HG02571 (cell line): ENCODE data around the gene EPSTI1.
"Not testable (repeated sequence)": the region's sequence is repeated elsewhere in the genome, so short reads cannot be mapped to it uniquely, and the experiment has no call there.

Experiments
- ATAC-seq: cut with Tn5 transposase; IDR thresholded peaks from one replicate; pipeline ENCODE4 v1.9.1; 2021; ENCODE audit warnings: mild to moderate bottlenecking, moderate library complexity; ENCODE audit not compliant: unreplicated experiment

EPSTI1 gene

GRCh38 chr13:43006893-43007631, 15.0 kb upstream of the EPSTI1 start:
- no peak for ATAC-seq

- no peak for ATAC-seq
Observed at GRCh38 chr13:43005460-43006236, 13.6 kb upstream of the EPSTI1 start.

GRCh38 chr13:43003729-43004128, 11.7 kb upstream of the EPSTI1 start:
- no peak for ATAC-seq

GRCh38 chr13:43003010-43003409, 11.0 kb upstream of the EPSTI1 start:
- ATAC-seq, result no peak

- ATAC-seq, result no peak
Observed at GRCh38 chr13:43002021-43002420, 10.0 kb upstream of the EPSTI1 start.

- ATAC-seq, result no peak
Observed at GRCh38 chr13:43000676-43001075, 8.6 kb upstream of the EPSTI1 start.

- no peak for ATAC-seq
Observed at GRCh38 chr13:42999491-42999890, 7.5 kb upstream of the EPSTI1 start.

- ATAC-seq, result no peak
Observed at GRCh38 chr13:42997381-42997780, 5.3 kb upstream of the EPSTI1 start.

- ATAC-seq, result no peak
Observed at GRCh38 chr13:42996584-42996983, 4.5 kb upstream of the EPSTI1 start.

- ATAC-seq, result no peak
Observed at GRCh38 chr13:42994878-42995277, 2.8 kb upstream of the EPSTI1 start.

GRCh38 chr13:42992764-42993122, 702 bp upstream of the EPSTI1 start:
- peak; percentile 10 for ATAC-seq

- ATAC-seq, result not testable (repeated sequence)
Observed at GRCh38 chr13:42991233-42991897, 676 bp downstream of the EPSTI1 start.

GRCh38 chr13:42990291-42991232, 1.5 kb downstream of the EPSTI1 start:
- no peak for ATAC-seq

GRCh38 chr13:42986176-42986574, 5.9 kb downstream of the EPSTI1 start:
- no peak for ATAC-seq

GRCh38 chr13:42985312-42986175, 6.5 kb downstream of the EPSTI1 start:
- no peak for ATAC-seq

- ATAC-seq, result no peak
Observed at GRCh38 chr13:42984691-42985090, 7.3 kb downstream of the EPSTI1 start.

- ATAC-seq, result no peak
Observed at GRCh38 chr13:42984026-42984425, 8.0 kb downstream of the EPSTI1 start.

GRCh38 chr13:42981853-42982252, 10.2 kb downstream of the EPSTI1 start:
- ATAC-seq, result no peak

- no peak for ATAC-seq
Observed at GRCh38 chr13:42981317-42981716, 10.7 kb downstream of the EPSTI1 start.

- ATAC-seq, result no peak
Observed at GRCh38 chr13:42977219-42977659, 14.8 kb downstream of the EPSTI1 start.
